Measurements from ENCODE around the gene ALDH1L1. TPM values are rescaled to one million over a fixed set of nuclear protein-coding genes. Genes with fewer than 3 reads are reported as not detected.

Gene ALDH1L1
- total RNA-seq, 1 donor from 2014 or later, result not detected

GRCh38 chr3:126158912-126159454, 21.4 kb downstream of the ALDH1L1 start:
- Mint-ChIP-seq H3K4me1 (ENCODE audit: unreplicated experiment) (peaks cover 3% of the 10 kb centered on the region), H3K4me3 (ENCODE audit: unreplicated experiment) (no peak overlapping the region), H3K36me3 (ENCODE audit: low read depth, unreplicated experiment) (peaks cover 5% of the 10 kb centered on the region), H3K27ac (ENCODE audit: unreplicated experiment) (no peak overlapping the region), H3K9me3 (ENCODE audit: unreplicated experiment) (no peaks in the 10 kb centered on the region), H3K27me3 (ENCODE audit: unreplicated experiment) (peaks cover 4% of the 10 kb centered on the region)
- TF ChIP-seq CTCF (IDR thresholded peaks at IDR 0.05; ENCODE audit: unreplicated experiment), result no peak
- DNase-seq (ENCODE audit: low spot score), result no peak

GRCh38 chr3:126158016-126158911, 22.1 kb downstream of the ALDH1L1 start:
- no peak overlapping the region for H3K27ac Mint-ChIP-seq (ENCODE audit: unreplicated experiment)
- no peak for TF ChIP-seq CTCF (IDR thresholded peaks at IDR 0.05; ENCODE audit: unreplicated experiment)
- H3K27me3 Mint-ChIP-seq (ENCODE audit: unreplicated experiment), result peaks cover 2% of the 10 kb centered on the region
- H3K4me3 Mint-ChIP-seq (ENCODE audit: unreplicated experiment), result no peak overlapping the region
- DNase-seq (ENCODE audit: low spot score), result no peak
- H3K9me3 Mint-ChIP-seq (ENCODE audit: unreplicated experiment), result no peaks in the 10 kb centered on the region
- peaks cover 5% of the 10 kb centered on the region for H3K36me3 Mint-ChIP-seq (ENCODE audit: low read depth, unreplicated experiment)
- H3K4me1 Mint-ChIP-seq (ENCODE audit: unreplicated experiment), result peaks cover 3% of the 10 kb centered on the region

- no peak for DNase-seq (ENCODE audit: low spot score)
- no peak for TF ChIP-seq CTCF (IDR thresholded peaks at IDR 0.05; ENCODE audit: unreplicated experiment)
- no peak overlapping the region for H3K27ac Mint-ChIP-seq (ENCODE audit: unreplicated experiment)
- H3K9me3 Mint-ChIP-seq (ENCODE audit: unreplicated experiment), result no peaks in the 10 kb centered on the region
- H3K4me1 Mint-ChIP-seq (ENCODE audit: unreplicated experiment), result peaks cover 3% of the 10 kb centered on the region
- peaks cover 5% of the 10 kb centered on the region for H3K36me3 Mint-ChIP-seq (ENCODE audit: low read depth, unreplicated experiment)
- H3K4me3 Mint-ChIP-seq (ENCODE audit: unreplicated experiment), result no peak overlapping the region
- peaks cover 2% of the 10 kb centered on the region for H3K27me3 Mint-ChIP-seq (ENCODE audit: unreplicated experiment)
These were observed 23.2 kb downstream of the ALDH1L1 start for GRCh38 chr3:126157083-126157768.

GRCh38 chr3:126156468-126156867, 23.9 kb downstream of the ALDH1L1 start:
- DNase-seq (ENCODE audit: low spot score), result no peak
- no peak for TF ChIP-seq CTCF (IDR thresholded peaks at IDR 0.05; ENCODE audit: unreplicated experiment)
- peaks cover 2% of the 10 kb centered on the region for H3K27me3 Mint-ChIP-seq (ENCODE audit: unreplicated experiment)
- H3K36me3 Mint-ChIP-seq (ENCODE audit: low read depth, unreplicated experiment), result peaks cover 5% of the 10 kb centered on the region
- H3K4me1 Mint-ChIP-seq (ENCODE audit: unreplicated experiment), result peaks cover 3% of the 10 kb centered on the region
- H3K27ac Mint-ChIP-seq (ENCODE audit: unreplicated experiment), result no peak overlapping the region
- no peaks in the 10 kb centered on the region for H3K9me3 Mint-ChIP-seq (ENCODE audit: unreplicated experiment)
- H3K4me3 Mint-ChIP-seq (ENCODE audit: unreplicated experiment), result no peak overlapping the region

All from endothelial cell (in vitro differentiated cells).